Mammary epithelial cell (primary cell): ENCODE results near the gene DMP1.

ENCODE experiments used
- EZH2 ChIP-seq: IDR thresholded peaks from 2 replicates; pipeline ENCODE4 v1.6.1; 2012; ENCODE audit warnings: low read length, inconsistent platforms, borderline replicate concordance
- TF ChIP-seq, protein P1 (sequence below), 2 donors: IDR thresholded peaks in 1 of 2; conservative IDR thresholded peaks in 1 of 2; 2 replicates each; pipeline ENCODE4 v1.5.1; 2011 to 2012; ENCODE audit warnings: inconsistent platforms in 2 of 2, low read length in 2 of 2, mild to moderate bottlenecking in 2 of 2, control low read depth in 1 of 2, low read depth in 1 of 2; ENCODE audit not compliant: insufficient read depth in 1 of 2; ENCODE audit errors: extremely low read depth in 1 of 2

DNA sequence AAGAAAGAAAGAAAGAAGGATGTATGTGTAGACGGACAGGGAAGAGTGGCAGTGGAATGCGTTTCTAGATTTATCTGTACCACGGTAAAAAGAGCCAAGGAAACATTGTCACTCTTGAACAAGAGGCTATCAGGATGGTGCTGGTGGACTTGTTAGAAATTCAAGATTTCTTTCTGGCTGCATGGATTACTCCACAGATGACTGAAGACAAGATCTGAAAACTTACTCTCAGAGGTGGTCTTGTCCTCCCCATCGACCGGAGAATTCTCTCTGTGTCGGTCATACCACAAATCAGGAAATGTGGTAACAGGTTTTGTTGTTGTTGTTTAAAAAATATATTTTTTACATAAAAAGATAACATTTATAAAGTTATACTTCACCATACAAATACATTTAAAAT, 30.0 kb upstream of the DMP1 start:
- TF ChIP-seq, protein P1, sequence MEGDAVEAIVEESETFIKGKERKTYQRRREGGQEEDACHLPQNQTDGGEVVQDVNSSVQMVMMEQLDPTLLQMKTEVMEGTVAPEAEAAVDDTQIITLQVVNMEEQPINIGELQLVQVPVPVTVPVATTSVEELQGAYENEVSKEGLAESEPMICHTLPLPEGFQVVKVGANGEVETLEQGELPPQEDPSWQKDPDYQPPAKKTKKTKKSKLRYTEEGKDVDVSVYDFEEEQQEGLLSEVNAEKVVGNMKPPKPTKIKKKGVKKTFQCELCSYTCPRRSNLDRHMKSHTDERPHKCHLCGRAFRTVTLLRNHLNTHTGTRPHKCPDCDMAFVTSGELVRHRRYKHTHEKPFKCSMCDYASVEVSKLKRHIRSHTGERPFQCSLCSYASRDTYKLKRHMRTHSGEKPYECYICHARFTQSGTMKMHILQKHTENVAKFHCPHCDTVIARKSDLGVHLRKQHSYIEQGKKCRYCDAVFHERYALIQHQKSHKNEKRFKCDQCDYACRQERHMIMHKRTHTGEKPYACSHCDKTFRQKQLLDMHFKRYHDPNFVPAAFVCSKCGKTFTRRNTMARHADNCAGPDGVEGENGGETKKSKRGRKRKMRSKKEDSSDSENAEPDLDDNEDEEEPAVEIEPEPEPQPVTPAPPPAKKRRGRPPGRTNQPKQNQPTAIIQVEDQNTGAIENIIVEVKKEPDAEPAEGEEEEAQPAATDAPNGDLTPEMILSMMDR (conservative IDR thresholded peaks at IDR 0.05 in 1 of 2, IDR thresholded peaks at IDR 0.05 in 1 of 2; ENCODE audit: extremely low read depth in 1 of 2, insufficient read depth in 1 of 2, low read depth in 1 of 2, low read length in 2 of 2): no peak
- TF ChIP-seq EZH2: no peak
